CD1c-positive myeloid dendritic cell (primary cell): Measurements from ENCODE around the gene RNF215.

Experiments
- DNase-seq: peaks from one replicate; pipeline ENCODE4 v3.0.0-alpha.2; 2016; ENCODE audit errors: extremely low spot score

RNF215 gene

GRCh38 chr22:30332551-30332950, 54.7 kb downstream of the RNF215 start:
- DNase-seq = no peak
